ENCODE measurements around the gene MARCHF10. TPM values are rescaled to one million over a fixed set of nuclear protein-coding genes. Genes with fewer than 3 reads are reported as not detected.
"Not testable (repeated sequence)": the region's sequence is repeated elsewhere in the genome, so short reads cannot be mapped to it uniquely, and the experiment has no call there.

The MARCHF10 gene
- total and polyA plus RNA-seq, 9 donors, result 0.09 to 1.1 (median 0.42) TPM

- no peak overlapping the region for H3K4me3 ChIP-seq (ENCODE audit: low read length)
- WGBS (ENCODE audit: insufficient coverage), result 54% methylated on average over 5 of the region's 14 CpGs
- H3K4me1 ChIP-seq (ENCODE audit: control insufficient read depth, insufficient read depth, low read length), result peaks cover 21% of the 10 kb centered on the region
- H3K27ac ChIP-seq (ENCODE audit: low read length), result no peak overlapping the region
- H3K27me3 ChIP-seq (ENCODE audit: control insufficient read depth, insufficient read depth, low read length), result no peaks in the 10 kb centered on the region
- H3K36me3 ChIP-seq (ENCODE audit: control insufficient read depth, insufficient read depth, low read length), result peaks cover 25% of the 10 kb centered on the region
- DNase-seq, result no peak
- H3K9me3 ChIP-seq (replicated peaks; ENCODE audit: control insufficient read depth, low read depth, low read length), result no peaks in the 10 kb centered on the region
Observed at GRCh38 chr17:62692721-62693431, 115.2 kb downstream of the MARCHF10 start.

DNA sequence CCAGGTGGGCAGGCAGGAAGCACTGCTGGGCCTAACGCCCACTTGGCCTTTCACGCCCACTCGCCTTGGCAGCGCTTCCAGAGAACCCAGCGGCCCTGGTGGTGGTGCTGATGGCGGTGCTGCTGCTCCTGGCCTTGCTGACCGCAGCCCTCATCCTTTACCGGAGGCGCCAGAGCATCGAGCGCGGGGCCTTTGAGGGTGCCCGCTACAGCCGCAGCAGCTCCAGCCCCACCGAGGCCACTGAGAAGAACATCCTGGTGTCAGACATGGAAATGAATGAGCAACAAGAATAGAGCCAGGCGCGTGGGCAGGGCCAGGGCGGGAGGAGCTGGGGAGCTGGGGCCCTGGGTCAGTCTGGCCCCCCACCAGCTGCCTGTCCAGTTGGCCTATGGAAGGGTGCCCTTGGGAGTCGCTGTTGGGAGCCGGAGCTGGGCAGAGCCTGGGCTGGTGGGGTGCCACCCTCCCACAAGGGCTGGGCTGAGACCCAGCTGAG is 115.9 kb downstream of the MARCHF10 start:
- Histone ChIP-seq H3K27me3 (ENCODE audit: control insufficient read depth, insufficient read depth, low read length) (no peaks in the 10 kb centered on the region), H3K4me3 (ENCODE audit: low read length) (no peak overlapping the region), H3K27ac (ENCODE audit: low read length) (no peak overlapping the region), H3K9me3 (replicated peaks; ENCODE audit: control insufficient read depth, low read depth, low read length) (no peaks in the 10 kb centered on the region), H3K36me3 (ENCODE audit: control insufficient read depth, insufficient read depth, low read length) (peaks cover 27% of the 10 kb centered on the region), H3K4me1 (ENCODE audit: control insufficient read depth, insufficient read depth, low read length) (peaks cover 17% of the 10 kb centered on the region)
- 84% methylated on average over 20 of the region's 20 CpGs for WGBS (ENCODE audit: insufficient coverage)
- no peak for DNase-seq

DNA sequence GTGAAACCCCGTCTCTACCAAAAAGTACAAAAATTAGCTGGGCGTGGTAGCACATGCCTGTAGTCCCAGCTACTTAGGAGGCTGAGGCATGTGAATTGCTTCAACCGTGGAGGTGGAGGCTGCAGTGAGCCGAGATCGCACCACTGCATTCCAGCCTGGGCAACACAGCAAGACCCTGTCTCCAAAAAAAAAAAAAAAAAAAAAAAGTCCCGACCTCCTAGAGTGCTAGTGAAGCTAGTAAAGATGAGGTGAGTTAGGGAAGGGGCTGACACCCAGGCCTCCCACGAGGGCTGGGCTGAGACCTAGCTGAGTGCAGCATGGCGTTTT is 116.6 kb downstream of the MARCHF10 start:
- not testable (repeated sequence) for H3K27me3 ChIP-seq (ENCODE audit: control insufficient read depth, insufficient read depth, low read length); H3K9me3 ChIP-seq (replicated peaks; ENCODE audit: control insufficient read depth, low read depth, low read length); DNase-seq; H3K4me3 ChIP-seq (ENCODE audit: low read length); H3K27ac ChIP-seq (ENCODE audit: low read length)
- H3K4me1 ChIP-seq (ENCODE audit: control insufficient read depth, insufficient read depth, low read length), result peaks cover 11% of the 10 kb centered on the region
- 100% methylated on average over 1 of the region's 8 CpGs for WGBS (ENCODE audit: insufficient coverage)
- H3K36me3 ChIP-seq (ENCODE audit: control insufficient read depth, insufficient read depth, low read length), result peaks cover 27% of the 10 kb centered on the region

GRCh38 chr17:62690168-62690897 is 117.8 kb downstream of the MARCHF10 start:
- DNase-seq, result no peak
- Histone ChIP-seq H3K27ac (ENCODE audit: low read length) (no peak overlapping the region), H3K4me3 (ENCODE audit: low read length) (no peak overlapping the region), H3K27me3 (ENCODE audit: control insufficient read depth, insufficient read depth, low read length) (no peaks in the 10 kb centered on the region), H3K36me3 (ENCODE audit: control insufficient read depth, insufficient read depth, low read length) (peaks cover 32% of the 10 kb centered on the region), H3K9me3 (replicated peaks; ENCODE audit: control insufficient read depth, low read depth, low read length) (no peaks in the 10 kb centered on the region), H3K4me1 (ENCODE audit: control insufficient read depth, insufficient read depth, low read length) (peaks cover 10% of the 10 kb centered on the region)
- WGBS (ENCODE audit: insufficient coverage), result 88% methylated on average over 11 of the region's 19 CpGs

- 86% methylated on average over 35 of the region's 37 CpGs for WGBS (ENCODE audit: insufficient coverage)
- Histone ChIP-seq H3K27ac (ENCODE audit: low read length) (no peak overlapping the region), H3K4me1 (ENCODE audit: control insufficient read depth, insufficient read depth, low read length) (peaks cover 7% of the 10 kb centered on the region), H3K36me3 (ENCODE audit: control insufficient read depth, insufficient read depth, low read length) (peaks cover 32% of the 10 kb centered on the region), H3K4me3 (ENCODE audit: low read length) (no peak overlapping the region), H3K9me3 (replicated peaks; ENCODE audit: control insufficient read depth, low read depth, low read length) (no peaks in the 10 kb centered on the region), H3K27me3 (ENCODE audit: control insufficient read depth, insufficient read depth, low read length) (no peaks in the 10 kb centered on the region)
- no peak for DNase-seq
Observed at GRCh38 chr17:62689441-62690167, 118.5 kb downstream of the MARCHF10 start.

DNA sequence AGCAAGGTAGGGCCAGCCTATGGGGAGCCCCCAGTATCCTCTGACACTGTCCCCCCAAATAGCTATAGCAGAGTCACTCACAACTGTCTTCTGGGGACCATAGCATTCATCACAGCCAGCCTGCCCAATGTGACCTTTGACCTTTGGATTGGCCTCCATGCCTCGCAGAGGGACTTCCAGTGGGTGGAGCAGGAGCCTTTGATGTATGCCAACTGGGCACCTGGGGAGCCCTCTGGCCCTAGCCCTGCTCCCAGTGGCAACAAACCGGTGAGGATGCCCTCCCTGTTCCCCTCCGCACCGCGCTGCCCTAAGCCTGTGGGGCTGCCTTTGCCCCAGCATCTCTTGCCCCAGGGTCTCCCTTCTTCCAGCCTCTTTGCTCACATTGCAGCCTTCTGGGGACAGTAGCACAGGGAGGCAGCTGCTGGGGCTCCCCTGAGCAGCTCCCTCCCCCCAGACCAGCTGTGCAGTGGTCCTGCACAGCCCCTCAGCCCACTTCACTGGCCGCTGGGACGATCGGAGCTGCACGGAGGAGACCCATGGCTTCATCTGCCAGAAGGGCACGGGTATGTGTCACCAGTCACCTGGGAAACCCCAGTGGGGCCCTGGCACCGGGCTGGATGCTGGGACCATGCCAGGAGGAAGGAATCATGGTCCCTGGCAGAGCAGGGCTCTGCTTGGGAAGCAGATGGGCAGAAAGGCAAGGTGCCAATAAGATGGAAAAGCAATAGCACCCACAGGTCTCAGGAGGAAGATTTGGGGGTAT is 119.5 kb downstream of the MARCHF10 start:
- no peak for DNase-seq
- WGBS (ENCODE audit: insufficient coverage), result 65% methylated on average over 6 of the region's 11 CpGs

GRCh38 chr17:62687997-62688396 is 120.1 kb downstream of the MARCHF10 start:
- Histone ChIP-seq H3K27ac (ENCODE audit: low read length) (no peak overlapping the region), H3K36me3 (ENCODE audit: control insufficient read depth, insufficient read depth, low read length) (peaks cover 40% of the 10 kb centered on the region), H3K27me3 (ENCODE audit: control insufficient read depth, insufficient read depth, low read length) (no peaks in the 10 kb centered on the region), H3K4me3 (ENCODE audit: low read length) (no peak overlapping the region), H3K9me3 (replicated peaks; ENCODE audit: control insufficient read depth, low read depth, low read length) (no peaks in the 10 kb centered on the region), H3K4me1 (ENCODE audit: control insufficient read depth, insufficient read depth, low read length) (peaks cover 6% of the 10 kb centered on the region)
- no CpG with 5 or more reads among the region's 4 CpGs for WGBS (ENCODE audit: insufficient coverage)
- no peak for DNase-seq

More for the DNA sequence above, 119.5 kb downstream of the MARCHF10 start:
- Histone ChIP-seq H3K27ac (ENCODE audit: low read length) (no peak overlapping the region), H3K27me3 (ENCODE audit: control insufficient read depth, insufficient read depth, low read length) (no peaks in the 10 kb centered on the region), H3K4me3 (ENCODE audit: low read length) (no peak overlapping the region), H3K9me3 (replicated peaks; ENCODE audit: control insufficient read depth, low read depth, low read length) (no peaks in the 10 kb centered on the region), H3K36me3 (ENCODE audit: control insufficient read depth, insufficient read depth, low read length) (peaks cover 38% of the 10 kb centered on the region), H3K4me1 (ENCODE audit: control insufficient read depth, insufficient read depth, low read length) (peaks cover 7% of the 10 kb centered on the region)

DNA sequence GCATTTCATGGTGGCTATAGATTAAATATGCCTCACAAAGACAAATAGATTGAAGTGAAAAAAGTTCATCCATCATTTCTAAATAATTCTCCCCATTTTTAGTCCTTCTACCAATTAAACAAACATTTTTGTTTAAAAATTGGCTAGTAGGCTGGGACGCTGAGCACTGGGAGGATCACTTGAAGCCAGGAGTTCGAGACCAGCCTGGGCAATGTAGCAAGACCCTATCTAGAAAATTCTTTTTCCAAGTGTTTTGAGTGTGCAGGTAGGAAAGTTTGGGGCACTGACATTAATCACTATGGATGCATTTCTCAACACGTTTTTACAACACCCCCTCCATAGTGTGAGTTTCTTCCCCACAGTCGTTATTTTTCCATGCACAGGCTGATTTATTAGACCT is 123.9 kb downstream of the MARCHF10 start:
- H3K27ac ChIP-seq (ENCODE audit: low read length), result no peak overlapping the region
- H3K9me3 ChIP-seq (replicated peaks; ENCODE audit: control insufficient read depth, low read depth, low read length), result no peaks in the 10 kb centered on the region
- no peak overlapping the region for H3K4me3 ChIP-seq (ENCODE audit: low read length)
- peaks cover 38% of the 10 kb centered on the region for H3K36me3 ChIP-seq (ENCODE audit: control insufficient read depth, insufficient read depth, low read length)
- peaks cover 4% of the 10 kb centered on the region for H3K4me1 ChIP-seq (ENCODE audit: control insufficient read depth, insufficient read depth, low read length)
- no peaks in the 10 kb centered on the region for H3K27me3 ChIP-seq (ENCODE audit: control insufficient read depth, insufficient read depth, low read length)
- no CpG with 5 or more reads among the region's 4 CpGs for WGBS (ENCODE audit: insufficient coverage)
- no peak for DNase-seq

DNA sequence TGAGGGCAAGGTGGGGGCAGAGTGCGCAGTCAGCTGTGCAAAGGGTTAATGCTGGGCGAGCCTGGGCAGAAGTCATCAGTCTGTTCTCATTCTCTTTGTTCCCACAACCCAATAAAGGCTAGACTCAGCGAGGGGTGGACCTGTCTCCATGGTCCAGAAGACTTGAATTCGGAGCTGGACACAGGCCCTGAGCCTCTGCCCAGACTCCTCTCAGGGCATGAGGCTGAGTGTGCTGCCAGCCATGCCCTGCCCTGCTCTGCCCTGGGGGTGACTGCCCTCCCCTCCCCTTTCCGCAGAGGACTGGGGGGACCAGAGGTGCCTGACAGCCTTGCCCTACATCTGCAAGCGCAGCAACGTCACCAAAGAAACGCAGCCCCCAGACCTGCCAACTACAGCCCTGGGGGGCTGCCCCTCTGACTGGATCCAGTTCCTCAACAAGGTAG is 126.2 kb downstream of the MARCHF10 start:
- no peaks in the 10 kb centered on the region for H3K27me3 ChIP-seq (ENCODE audit: control insufficient read depth, insufficient read depth, low read length)
- no peaks in the 10 kb centered on the region for H3K9me3 ChIP-seq (replicated peaks; ENCODE audit: control insufficient read depth, low read depth, low read length)
- 96% methylated on average over 4 of the region's 8 CpGs for WGBS (ENCODE audit: insufficient coverage)
- DNase-seq, result no peak
- no peak overlapping the region for H3K27ac ChIP-seq (ENCODE audit: low read length)
- H3K36me3 ChIP-seq (ENCODE audit: control insufficient read depth, insufficient read depth, low read length), result peaks cover 38% of the 10 kb centered on the region
- H3K4me1 ChIP-seq (ENCODE audit: control insufficient read depth, insufficient read depth, low read length), result peaks cover 2% of the 10 kb centered on the region
- no peak overlapping the region for H3K4me3 ChIP-seq (ENCODE audit: low read length)

All from muscle of leg (tissue), 11 donors.